ENCODE results near the gene BLTP3A.
"Not testable (repeated sequence)": the region's sequence is repeated elsewhere in the genome, so short reads cannot be mapped to it uniquely, and the experiment has no call there.

The BLTP3A gene

GRCh38 chr6:34795836-34796425, 4.0 kb downstream of the BLTP3A start:
- Histone ChIP-seq H3K27ac (no peak overlapping the region), H3K4me3 (no peak overlapping the region)
- no peak for TF ChIP-seq CTCF (IDR thresholded peaks at IDR 0.05)
- no peak for DNase-seq (ENCODE audit: low spot score)

GRCh38 chr6:34798057-34798456, 6.2 kb downstream of the BLTP3A start:
- no peak for TF ChIP-seq CTCF (IDR thresholded peaks at IDR 0.05)
- no peak for DNase-seq (ENCODE audit: low spot score)
- no peak overlapping the region for H3K27ac ChIP-seq
- no peak overlapping the region for H3K4me3 ChIP-seq

- Histone ChIP-seq H3K4me3 (no peak overlapping the region), H3K27ac (no peak overlapping the region)
- no peak for DNase-seq (ENCODE audit: low spot score)
- TF ChIP-seq CTCF (IDR thresholded peaks at IDR 0.05): no peak
Measured at GRCh38 chr6:34799547-34799946, 7.7 kb downstream of the BLTP3A start.

- Histone ChIP-seq H3K27ac (no peak overlapping the region), H3K4me3 (no peak overlapping the region)
- no peak for TF ChIP-seq CTCF (IDR thresholded peaks at IDR 0.05)
- no peak for DNase-seq (ENCODE audit: low spot score)
Measured at GRCh38 chr6:34804543-34804942, 12.7 kb downstream of the BLTP3A start.

- DNase-seq (ENCODE audit: low spot score); H3K27ac ChIP-seq; H3K4me3 ChIP-seq: not testable (repeated sequence)
Measured at GRCh38 chr6:34805074-34805473, 13.2 kb downstream of the BLTP3A start.

GRCh38 chr6:34806738-34807453, 15.0 kb downstream of the BLTP3A start:
- H3K4me3 ChIP-seq: no peak overlapping the region
- H3K27ac ChIP-seq: no peak overlapping the region
- TF ChIP-seq CTCF (IDR thresholded peaks at IDR 0.05): no peak
- DNase-seq (ENCODE audit: low spot score): no peak

GRCh38 chr6:34808473-34808872, 16.6 kb downstream of the BLTP3A start:
- H3K27ac ChIP-seq; DNase-seq (ENCODE audit: low spot score); H3K4me3 ChIP-seq: not testable (repeated sequence)

GRCh38 chr6:34809419-34809818, 17.5 kb downstream of the BLTP3A start:
- H3K4me3 ChIP-seq; H3K27ac ChIP-seq; DNase-seq (ENCODE audit: low spot score): not testable (repeated sequence)

Data from coronary artery (tissue), 2 donors.